ENCODE measurements around the gene RALGAPA1. TPM values are rescaled to one million over a fixed set of nuclear protein-coding genes. Genes with fewer than 3 reads are reported as not detected.
"Not testable (repeated sequence)": the region's sequence is repeated elsewhere in the genome, so short reads cannot be mapped to it uniquely, and the experiment has no call there.

The RALGAPA1 gene
- total and polyA plus RNA-seq, 2 experiments from 2014 or later = 21.9 to 27.3 TPM

DNA sequence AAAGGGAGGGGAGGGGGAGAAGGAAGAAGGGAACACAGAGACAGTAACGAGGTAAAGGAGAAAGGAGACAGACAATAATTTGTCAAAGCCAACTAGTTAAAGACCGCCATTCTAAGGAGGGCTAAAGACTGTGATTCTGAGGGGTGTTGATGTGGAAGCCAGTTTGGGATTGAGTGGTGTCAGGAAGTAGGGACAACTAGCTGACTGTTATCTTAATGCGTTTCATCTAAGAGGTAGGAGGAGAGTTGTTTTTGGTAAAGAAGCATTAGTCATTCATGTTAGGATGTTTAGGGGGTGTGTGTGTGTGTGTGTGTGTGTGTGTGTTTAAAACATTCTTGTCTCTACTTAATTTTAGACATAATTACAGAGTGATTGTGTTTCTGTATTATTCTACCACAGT lies 180.1 kb downstream of the RALGAPA1 start (continued):
- TF ChIP-seq, protein P1, sequence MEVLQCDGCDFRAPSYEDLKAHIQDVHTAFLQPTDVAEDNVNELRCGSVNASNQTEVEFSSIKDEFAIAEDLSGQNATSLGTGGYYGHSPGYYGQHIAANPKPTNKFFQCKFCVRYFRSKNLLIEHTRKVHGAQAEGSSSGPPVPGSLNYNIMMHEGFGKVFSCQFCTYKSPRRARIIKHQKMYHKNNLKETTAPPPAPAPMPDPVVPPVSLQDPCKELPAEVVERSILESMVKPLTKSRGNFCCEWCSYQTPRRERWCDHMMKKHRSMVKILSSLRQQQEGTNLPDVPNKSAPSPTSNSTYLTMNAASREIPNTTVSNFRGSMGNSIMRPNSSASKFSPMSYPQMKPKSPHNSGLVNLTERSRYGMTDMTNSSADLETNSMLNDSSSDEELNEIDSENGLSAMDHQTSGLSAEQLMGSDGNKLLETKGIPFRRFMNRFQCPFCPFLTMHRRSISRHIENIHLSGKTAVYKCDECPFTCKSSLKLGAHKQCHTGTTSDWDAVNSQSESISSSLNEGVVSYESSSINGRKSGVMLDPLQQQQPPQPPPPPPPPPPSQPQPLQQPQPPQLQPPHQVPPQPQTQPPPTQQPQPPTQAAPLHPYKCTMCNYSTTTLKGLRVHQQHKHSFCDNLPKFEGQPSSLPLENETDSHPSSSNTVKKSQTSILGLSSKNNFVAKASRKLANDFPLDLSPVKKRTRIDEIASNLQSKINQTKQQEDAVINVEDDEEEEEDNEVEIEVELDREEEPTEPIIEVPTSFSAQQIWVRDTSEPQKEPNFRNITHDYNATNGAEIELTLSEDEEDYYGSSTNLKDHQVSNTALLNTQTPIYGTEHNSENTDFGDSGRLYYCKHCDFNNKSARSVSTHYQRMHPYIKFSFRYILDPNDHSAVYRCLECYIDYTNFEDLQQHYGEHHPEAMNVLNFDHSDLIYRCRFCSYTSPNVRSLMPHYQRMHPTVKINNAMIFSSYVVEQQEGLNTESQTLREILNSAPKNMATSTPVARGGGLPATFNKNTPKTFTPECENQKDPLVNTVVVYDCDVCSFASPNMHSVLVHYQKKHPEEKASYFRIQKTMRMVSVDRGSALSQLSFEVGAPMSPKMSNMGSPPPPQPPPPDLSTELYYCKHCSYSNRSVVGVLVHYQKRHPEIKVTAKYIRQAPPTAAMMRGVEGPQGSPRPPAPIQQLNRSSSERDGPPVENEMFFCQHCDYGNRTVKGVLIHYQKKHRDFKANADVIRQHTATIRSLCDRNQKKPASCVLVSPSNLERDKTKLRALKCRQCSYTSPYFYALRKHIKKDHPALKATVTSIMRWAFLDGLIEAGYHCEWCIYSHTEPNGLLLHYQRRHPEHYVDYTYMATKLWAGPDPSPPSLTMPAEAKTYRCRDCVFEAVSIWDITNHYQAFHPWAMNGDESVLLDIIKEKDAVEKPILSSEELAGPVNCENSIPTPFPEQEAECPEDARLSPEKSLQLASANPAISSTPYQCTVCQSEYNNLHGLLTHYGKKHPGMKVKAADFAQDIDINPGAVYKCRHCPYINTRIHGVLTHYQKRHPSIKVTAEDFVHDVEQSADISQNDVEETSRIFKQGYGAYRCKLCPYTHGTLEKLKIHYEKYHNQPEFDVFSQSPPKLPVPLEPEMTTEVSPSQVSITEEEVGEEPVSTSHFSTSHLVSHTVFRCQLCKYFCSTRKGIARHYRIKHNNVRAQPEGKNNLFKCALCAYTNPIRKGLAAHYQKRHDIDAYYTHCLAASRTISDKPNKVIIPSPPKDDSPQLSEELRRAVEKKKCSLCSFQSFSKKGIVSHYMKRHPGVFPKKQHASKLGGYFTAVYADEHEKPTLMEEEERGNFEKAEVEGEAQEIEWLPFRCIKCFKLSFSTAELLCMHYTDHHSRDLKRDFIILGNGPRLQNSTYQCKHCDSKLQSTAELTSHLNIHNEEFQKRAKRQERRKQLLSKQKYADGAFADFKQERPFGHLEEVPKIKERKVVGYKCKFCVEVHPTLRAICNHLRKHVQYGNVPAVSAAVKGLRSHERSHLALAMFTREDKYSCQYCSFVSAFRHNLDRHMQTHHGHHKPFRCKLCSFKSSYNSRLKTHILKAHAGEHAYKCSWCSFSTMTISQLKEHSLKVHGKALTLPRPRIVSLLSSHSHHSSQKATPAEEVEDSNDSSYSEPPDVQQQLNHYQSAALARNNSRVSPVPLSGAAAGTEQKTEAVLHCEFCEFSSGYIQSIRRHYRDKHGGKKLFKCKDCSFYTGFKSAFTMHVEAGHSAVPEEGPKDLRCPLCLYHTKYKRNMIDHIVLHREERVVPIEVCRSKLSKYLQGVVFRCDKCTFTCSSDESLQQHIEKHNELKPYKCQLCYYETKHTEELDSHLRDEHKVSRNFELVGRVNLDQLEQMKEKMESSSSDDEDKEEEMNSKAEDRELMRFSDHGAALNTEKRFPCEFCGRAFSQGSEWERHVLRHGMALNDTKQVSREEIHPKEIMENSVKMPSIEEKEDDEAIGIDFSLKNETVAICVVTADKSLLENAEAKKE (CRISPR knock-in tag; IDR thresholded peaks at IDR 0.05) = no peak
- TF ChIP-seq EZH2 (IDR thresholded peaks at IDR 0.05; ENCODE audit: low read depth, unreplicated experiment) = no peak

DNA sequence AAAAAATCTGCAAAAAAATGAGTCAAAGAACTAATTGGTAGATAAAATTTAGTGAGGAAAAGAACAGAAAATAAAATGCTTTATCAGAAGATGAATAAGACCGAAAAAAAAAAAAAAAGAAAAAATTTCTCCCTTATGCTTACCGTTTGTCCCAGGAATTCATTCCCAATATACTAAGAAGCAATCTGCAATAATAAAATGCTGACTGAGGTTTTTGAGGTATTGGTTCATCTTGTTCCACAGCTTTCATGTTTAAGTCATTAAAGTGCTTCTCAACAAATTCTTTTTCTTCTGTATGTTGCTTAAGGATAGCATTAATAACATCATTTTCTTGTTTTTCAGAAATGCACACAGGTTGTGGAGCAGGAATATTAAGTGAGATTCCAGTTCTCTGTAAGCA lies 182.1 kb downstream of the RALGAPA1 start:
- not testable (repeated sequence) for H3K4me3 Mint-ChIP-seq; H3K9me2 ChIP-seq (ENCODE audit: insufficient read depth); H2AFZ ChIP-seq; H3K4me1 Mint-ChIP-seq; H3K27ac ChIP-seq (ENCODE audit: low read depth); H3K36me3 Mint-ChIP-seq (ENCODE audit: low read depth); H3K4me3 ChIP-seq; DNase-seq (ENCODE audit: low spot score); H3K36me3 ChIP-seq (ENCODE audit: insufficient read depth); H3K9me3 Mint-ChIP-seq; H3K27me3 Mint-ChIP-seq (ENCODE audit: insufficient read depth, low read depth, poor library complexity); H3F3A ChIP-seq (replicated peaks; ENCODE audit: low read depth); H4K20me1 ChIP-seq (replicated peaks; ENCODE audit: insufficient read depth); H3K4me2 ChIP-seq; H3K79me2 ChIP-seq (replicated peaks; ENCODE audit: insufficient read depth); H3K27me3 ChIP-seq (ENCODE audit: insufficient read depth); H3K4me1 ChIP-seq (ENCODE audit: insufficient read depth); H3K27ac Mint-ChIP-seq; ATAC-seq

DNA sequence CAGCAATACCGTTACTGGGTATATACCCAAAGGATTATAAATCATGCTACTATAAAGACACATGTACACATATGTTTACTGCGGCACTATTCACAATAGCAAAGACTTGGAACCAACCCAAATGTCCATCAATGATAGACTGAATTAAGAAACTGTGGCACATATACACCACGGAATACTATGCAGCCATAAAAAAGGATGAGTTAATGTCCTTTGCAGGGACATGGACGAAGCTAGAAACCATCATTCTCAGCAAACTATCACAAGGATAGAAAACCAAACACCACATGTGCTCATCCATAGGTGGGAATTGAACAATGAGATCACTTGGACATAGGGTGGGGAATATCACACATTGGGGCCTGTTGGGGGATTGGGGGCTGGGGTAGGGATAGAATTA lies 187.1 kb downstream of the RALGAPA1 start:
- not testable (repeated sequence) for H3F3A ChIP-seq (replicated peaks; ENCODE audit: low read depth); H3K79me2 ChIP-seq (replicated peaks; ENCODE audit: insufficient read depth); H2AFZ ChIP-seq; H3K4me3 ChIP-seq; H3K27me3 Mint-ChIP-seq (ENCODE audit: insufficient read depth, low read depth, poor library complexity); H3K36me3 ChIP-seq (ENCODE audit: insufficient read depth); H3K4me1 Mint-ChIP-seq; H3K9me2 ChIP-seq (ENCODE audit: insufficient read depth); H3K27ac Mint-ChIP-seq; H3K4me3 Mint-ChIP-seq; H3K27ac ChIP-seq (ENCODE audit: low read depth); H3K4me2 ChIP-seq; DNase-seq (ENCODE audit: low spot score); H4K20me1 ChIP-seq (replicated peaks; ENCODE audit: insufficient read depth); H3K4me1 ChIP-seq (ENCODE audit: insufficient read depth); ATAC-seq; H3K27me3 ChIP-seq (ENCODE audit: insufficient read depth)
- Mint-ChIP-seq H3K36me3 (ENCODE audit: low read depth) (peaks cover 28% of the 10 kb centered on the region; the same call in 2 of the 3 replicates), H3K9me3 (peaks cover 25% of the 10 kb centered on the region; the same call in 2 of the 3 replicates)

DNA sequence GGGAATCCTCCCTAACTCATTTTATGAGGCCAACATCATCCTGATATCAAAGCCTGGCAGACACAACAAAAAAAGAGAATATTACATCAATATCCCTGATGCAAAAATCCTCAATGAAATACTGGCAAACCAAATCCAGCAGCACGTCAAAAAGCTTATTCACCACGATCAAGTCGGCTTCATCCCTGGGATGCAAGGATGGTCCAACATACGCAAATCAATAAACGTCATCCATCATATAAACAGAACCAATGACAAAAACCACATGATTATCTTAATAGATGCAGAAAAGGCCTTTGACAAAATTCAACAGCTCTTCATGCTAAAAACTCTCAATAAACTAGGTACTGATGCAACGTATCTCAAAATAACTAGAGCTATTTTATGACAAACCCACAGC lies 189.1 kb downstream of the RALGAPA1 start:
- not testable (repeated sequence) for H3K27ac ChIP-seq (ENCODE audit: low read depth); H3K9me2 ChIP-seq (ENCODE audit: insufficient read depth); H3K36me3 ChIP-seq (ENCODE audit: insufficient read depth); H3K4me1 Mint-ChIP-seq; H3K27me3 ChIP-seq (ENCODE audit: insufficient read depth); H3K4me3 ChIP-seq; H3K27me3 Mint-ChIP-seq (ENCODE audit: insufficient read depth, low read depth, poor library complexity); H3K27ac Mint-ChIP-seq; H2AFZ ChIP-seq; H3F3A ChIP-seq (replicated peaks; ENCODE audit: low read depth); H3K79me2 ChIP-seq (replicated peaks; ENCODE audit: insufficient read depth); H3K4me2 ChIP-seq; H3K4me3 Mint-ChIP-seq; H4K20me1 ChIP-seq (replicated peaks; ENCODE audit: insufficient read depth); DNase-seq (ENCODE audit: low spot score); H3K4me1 ChIP-seq (ENCODE audit: insufficient read depth); ATAC-seq
- Mint-ChIP-seq H3K36me3 (ENCODE audit: low read depth) (peaks cover 28% of the 10 kb centered on the region; the same call in 2 of the 3 replicates), H3K9me3 (peaks cover 25% of the 10 kb centered on the region; the same call in 2 of the 3 replicates)

DNA sequence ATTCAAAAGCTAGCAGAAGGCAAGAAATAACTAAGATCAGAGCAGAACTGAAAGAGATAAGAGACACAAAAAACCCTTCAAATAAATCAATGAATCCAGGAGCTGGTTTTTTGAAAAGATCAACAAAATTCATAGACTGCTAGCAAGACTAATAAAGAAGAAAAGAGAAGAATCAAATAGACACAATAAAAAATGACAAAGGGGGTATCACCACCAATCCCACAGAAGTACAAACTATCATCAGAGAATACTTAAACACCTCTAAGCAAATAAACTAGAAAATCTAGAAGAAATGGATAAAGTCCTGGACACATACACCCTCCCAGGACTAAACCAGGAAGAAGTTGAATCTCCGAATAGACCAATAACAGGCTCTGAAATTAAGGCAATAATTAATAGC lies 189.6 kb downstream of the RALGAPA1 start:
- H3F3A ChIP-seq (replicated peaks; ENCODE audit: low read depth) = not testable (repeated sequence)

More for the DNA sequence above, 189.6 kb downstream of the RALGAPA1 start:
- not testable (repeated sequence) for H3K4me1 Mint-ChIP-seq; H3K4me2 ChIP-seq; H3K9me2 ChIP-seq (ENCODE audit: insufficient read depth); H3K27me3 Mint-ChIP-seq (ENCODE audit: insufficient read depth, low read depth, poor library complexity); H3K36me3 ChIP-seq (ENCODE audit: insufficient read depth); H2AFZ ChIP-seq; H3K4me1 ChIP-seq (ENCODE audit: insufficient read depth); DNase-seq (ENCODE audit: low spot score); H3K27me3 ChIP-seq (ENCODE audit: insufficient read depth); ATAC-seq; H3K4me3 Mint-ChIP-seq; H3K27ac Mint-ChIP-seq; H4K20me1 ChIP-seq (replicated peaks; ENCODE audit: insufficient read depth); H3K4me3 ChIP-seq; H3K27ac ChIP-seq (ENCODE audit: low read depth); H3K79me2 ChIP-seq (replicated peaks; ENCODE audit: insufficient read depth)
- peaks cover 25% of the 10 kb centered on the region; the same call in 2 of the 3 replicates for H3K9me3 Mint-ChIP-seq
- peaks cover 28% of the 10 kb centered on the region; the same call in 2 of the 3 replicates for H3K36me3 Mint-ChIP-seq (ENCODE audit: low read depth)

Data from GM23338 (cell line).